LNCAP (cell line): ENCODE data around the gene EPB41L1.

Experiments used
- CTCF ChIP-seq: fragments of 450-650 bp; IDR thresholded peaks from 2 replicates; pipeline ENCODE4 v1.5.1; 2017; ENCODE audit warnings: mild to moderate bottlenecking

The EPB41L1 gene

GRCh38 chr20:36264426-36265246 is 110.1 kb downstream of the EPB41L1 start:
- TF ChIP-seq CTCF, result no peak

- no peak for TF ChIP-seq CTCF
Observed at GRCh38 chr20:36266189-36266588, 111.6 kb downstream of the EPB41L1 start.

GRCh38 chr20:36267605-36268381 is 113.3 kb downstream of the EPB41L1 start:
- TF ChIP-seq CTCF, result no peak

DNA sequence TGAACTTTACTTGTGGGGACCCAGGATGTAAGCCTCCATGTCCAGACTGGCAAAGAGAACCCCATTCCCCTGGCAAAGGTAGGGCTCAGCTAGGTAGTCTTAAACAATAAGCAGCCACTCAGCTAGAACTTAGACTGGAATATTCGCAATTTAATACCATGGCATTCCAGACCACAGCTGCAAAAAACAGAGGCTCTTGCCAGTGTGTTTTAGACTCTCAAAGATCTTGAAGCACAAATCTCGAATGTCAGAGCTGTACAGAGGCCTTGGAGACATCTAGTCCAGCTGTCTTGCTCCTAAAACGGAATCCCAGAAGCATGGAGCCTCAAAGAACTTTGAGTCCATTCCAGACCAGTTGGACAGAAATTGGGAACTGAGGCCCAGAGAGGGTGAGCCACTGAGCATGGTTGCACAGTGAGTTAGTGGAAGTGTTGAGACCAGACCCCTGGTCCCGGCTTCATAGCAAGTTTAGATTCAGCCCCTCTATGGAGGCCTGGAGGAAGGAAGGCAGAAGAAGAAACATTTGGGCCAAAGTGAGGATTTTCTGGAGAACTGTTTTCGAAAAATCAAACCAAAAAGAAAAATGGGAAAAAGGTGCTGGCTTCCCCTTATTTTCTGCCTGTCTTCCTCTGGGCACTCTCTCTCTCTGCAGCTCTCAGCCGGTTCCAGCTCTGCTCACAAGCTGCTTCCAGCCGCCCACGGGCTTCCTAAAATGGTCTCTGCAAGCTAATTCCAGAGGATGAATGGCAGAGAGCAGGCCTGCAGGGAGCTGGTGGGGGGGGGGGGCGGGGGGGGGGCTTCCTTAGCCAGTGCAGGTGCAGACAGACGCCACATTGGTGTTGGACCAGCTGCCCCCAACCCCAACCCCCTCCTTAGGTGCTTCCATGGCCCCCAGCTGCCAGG is 114.2 kb downstream of the EPB41L1 start:
- TF ChIP-seq CTCF, result no peak

DNA sequence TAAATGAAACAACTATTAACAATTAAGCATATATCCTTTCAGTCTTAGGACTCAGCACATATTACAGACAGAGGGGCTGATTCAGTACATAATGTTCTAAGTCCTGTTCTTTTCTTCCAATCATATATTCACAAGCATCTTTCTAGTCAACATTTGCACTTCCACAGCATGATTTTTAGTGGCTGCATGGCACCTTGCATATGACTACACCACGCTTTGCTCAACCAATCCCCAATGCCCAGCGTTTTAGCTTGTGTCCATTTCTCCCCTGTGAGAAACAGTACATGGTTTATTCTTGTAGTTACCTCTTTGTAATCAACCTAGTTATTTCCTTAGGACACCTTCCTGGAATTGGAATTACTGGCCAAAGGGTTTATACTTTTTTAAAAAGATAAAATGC is 115.0 kb downstream of the EPB41L1 start:
- no peak for TF ChIP-seq CTCF

- no peak for TF ChIP-seq CTCF
Observed at GRCh38 chr20:36270744-36271638, 116.5 kb downstream of the EPB41L1 start.
